ENCODE results near the gene LZTFL1.
"Not testable (repeated sequence)": the region's sequence is repeated elsewhere in the genome, so short reads cannot be mapped to it uniquely, and the experiment has no call there.

Gene LZTFL1

DNA sequence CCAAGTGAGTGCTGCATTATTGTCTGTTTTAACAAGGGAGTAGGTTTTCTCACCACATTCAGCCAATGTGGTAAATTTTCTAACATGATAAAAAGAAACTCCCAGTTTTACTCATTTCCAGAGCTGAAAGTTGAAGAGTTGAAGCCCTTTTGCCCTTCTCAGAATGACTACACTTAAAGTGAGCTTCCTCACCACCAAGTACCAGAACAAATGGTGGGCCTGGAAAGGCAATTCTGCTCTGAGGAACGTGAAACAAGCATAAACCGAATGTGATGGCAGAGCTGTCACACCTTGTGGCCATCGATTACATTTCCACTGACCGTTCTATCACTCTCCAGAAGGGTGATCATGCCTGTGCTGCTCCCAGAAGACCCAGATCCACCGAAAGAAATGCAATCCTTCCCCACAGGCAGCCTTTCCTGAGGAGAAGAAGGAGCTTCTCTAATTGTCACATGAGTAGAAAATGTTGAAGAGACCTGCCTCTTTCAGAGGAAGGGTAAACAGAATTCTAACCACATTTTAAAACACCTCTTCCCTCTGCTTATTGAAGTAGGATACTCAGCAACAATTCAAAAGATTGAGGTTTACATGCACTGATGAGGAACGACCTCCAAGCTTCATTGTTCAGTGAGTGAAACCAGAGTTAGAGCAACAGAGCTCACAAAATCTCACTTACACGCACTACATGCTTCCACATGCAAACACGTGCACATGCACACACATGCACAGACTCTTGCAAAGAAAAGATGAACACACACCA lies 23.0 kb upstream of the LZTFL1 start:
- no peak for DNase-seq (ENCODE audit: low spot score)
- no peak for FAIRE-seq

- DNase-seq (ENCODE audit: low spot score), result no peak
- no peak for FAIRE-seq
These were observed 19.3 kb upstream of the LZTFL1 start for GRCh38 chr3:45861043-45861719.

DNA sequence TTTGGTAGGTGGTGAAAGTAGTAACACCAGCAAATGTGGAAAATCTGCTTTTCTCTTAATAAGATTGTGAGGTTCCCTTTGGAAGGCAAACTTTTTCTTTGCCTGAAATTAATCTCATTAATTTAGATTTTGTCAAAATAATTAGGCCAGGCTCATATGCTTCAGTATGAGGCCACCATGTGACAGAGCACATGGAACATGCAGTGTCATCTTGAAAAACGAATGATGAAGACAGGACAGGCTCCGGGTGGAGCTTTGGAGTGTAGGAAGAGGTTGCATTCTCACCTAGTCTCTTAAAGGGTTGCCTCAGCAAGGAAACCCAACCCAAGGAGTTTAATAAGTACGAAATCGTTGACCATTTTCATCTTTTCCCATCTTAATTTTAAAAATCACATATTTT lies 18.6 kb upstream of the LZTFL1 start:
- FAIRE-seq (no peak), DNase-seq (ENCODE audit: low spot score) (no peak)

DNA sequence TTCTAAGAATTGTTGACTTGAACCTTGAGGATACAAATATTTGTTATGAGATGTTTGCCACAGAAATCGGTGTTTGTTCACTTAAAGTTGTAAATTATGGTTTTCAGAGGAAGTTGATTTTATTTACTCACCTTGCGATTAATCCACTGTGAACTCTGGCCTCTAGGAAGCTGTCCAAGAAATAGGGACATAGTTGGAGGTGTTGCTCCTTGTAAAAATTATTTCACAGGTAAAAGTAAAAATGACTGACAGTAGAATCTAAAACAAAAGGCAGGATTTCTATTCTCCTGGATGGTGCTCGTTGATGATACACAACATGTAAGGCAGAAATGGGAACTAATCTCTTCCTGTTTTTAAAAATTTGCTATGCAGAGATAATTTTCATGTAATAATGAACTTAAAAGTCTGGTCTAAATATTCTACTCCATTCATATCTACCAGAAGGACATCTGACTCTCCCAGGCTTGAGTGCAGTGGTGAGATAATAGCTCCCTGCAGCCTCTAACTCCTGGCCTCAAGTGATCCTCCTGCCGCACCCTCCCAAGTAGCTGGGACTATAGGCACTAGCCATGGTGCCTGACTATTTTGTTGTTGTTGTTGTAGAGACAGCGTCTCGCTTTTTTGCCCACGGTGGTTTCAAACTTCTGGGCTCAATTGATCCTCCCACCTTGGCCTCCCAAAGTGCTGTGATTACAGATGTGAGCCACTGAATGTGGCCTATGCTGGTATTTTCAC lies 17.1 kb upstream of the LZTFL1 start:
- DNase-seq (ENCODE audit: low spot score) (no peak), FAIRE-seq (no peak)

GRCh38 chr3:45857024-45857423 lies 15.1 kb upstream of the LZTFL1 start:
- FAIRE-seq; DNase-seq (ENCODE audit: low spot score): not testable (repeated sequence)

GRCh38 chr3:45856323-45856722 lies 14.4 kb upstream of the LZTFL1 start:
- not testable (repeated sequence) for FAIRE-seq; DNase-seq (ENCODE audit: low spot score)

DNA sequence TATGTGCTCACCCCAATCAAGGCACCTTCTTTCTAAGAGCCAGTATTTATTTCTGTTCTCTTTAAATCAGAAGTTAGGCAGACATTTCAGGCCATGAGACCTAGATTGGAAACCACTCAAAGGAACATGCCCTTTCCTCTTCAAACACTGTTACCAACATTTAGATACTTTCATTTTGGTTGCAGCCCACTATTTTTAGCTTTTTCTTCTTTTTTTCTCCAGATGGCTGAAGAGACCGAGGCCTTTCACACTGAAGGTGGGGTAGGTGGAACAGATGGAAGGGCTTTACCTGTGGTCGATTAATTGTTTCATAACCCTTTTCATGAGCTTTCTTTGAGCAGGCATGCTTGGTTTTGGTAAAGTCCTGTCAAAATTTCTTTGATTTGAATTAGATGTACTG lies 10.9 kb upstream of the LZTFL1 start:
- DNase-seq (ENCODE audit: low spot score), result no peak
- FAIRE-seq, result no peak

DNA sequence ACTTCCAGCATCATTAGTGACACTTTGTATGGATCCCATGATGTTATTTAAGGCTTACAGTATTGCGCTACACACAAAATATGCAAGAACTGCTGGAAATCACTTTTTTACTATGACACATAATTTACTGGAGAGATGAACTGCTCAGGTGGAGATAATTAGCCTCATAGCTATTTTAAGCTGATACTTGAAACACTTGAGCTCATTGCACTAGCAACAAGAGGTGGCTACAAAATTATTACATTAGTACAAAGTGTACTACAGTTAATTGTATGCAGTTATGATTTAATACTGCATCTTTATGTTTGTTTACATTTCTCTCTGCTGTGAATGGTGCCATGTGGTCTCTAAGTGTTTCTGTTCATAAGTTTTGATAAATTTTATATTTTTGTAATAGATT lies 6.5 kb upstream of the LZTFL1 start:
- FAIRE-seq, result no peak
- no peak for DNase-seq (ENCODE audit: low spot score)

- FAIRE-seq (no peak), DNase-seq (ENCODE audit: low spot score) (no peak)
These were observed 2.7 kb upstream of the LZTFL1 start for GRCh38 chr3:45844616-45845015.

DNA sequence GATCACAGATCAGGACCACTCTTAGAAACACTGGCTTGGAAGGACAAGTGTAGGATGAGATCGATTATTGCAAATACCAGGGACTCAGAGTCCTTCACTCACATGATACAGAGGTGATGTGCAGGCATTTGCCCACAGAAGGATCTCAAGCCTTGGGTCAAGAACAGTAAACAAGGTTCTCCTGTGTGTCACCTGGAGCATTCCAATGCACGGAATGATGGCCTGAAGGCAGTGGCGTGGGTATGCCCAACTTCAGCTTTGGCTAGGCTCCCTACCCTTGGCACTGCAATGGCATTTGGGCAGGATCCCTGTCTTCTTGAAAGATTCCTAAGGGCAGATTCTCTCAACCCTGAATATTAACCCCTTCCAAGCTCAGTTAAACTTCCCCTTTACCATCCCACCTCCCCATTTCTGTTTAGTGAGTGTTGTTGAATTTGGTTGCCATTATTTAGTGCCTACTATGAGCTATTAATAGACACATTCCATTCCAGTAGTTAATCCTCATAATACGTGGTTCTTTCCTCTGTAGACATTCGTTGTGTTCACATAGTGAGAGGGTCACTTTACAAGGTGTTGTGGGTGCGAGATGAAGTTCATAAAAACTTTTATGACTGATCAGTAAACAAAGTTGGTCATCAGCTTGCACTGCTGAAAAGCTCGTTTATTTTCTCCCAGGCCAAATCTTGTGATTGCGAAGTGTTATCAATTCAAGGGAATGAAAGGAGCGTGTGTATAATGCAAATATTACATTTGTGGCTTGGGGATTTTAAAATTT lies 1.1 kb upstream of the LZTFL1 start:
- no peak for DNase-seq (ENCODE audit: low spot score)
- no peak for FAIRE-seq

DNA sequence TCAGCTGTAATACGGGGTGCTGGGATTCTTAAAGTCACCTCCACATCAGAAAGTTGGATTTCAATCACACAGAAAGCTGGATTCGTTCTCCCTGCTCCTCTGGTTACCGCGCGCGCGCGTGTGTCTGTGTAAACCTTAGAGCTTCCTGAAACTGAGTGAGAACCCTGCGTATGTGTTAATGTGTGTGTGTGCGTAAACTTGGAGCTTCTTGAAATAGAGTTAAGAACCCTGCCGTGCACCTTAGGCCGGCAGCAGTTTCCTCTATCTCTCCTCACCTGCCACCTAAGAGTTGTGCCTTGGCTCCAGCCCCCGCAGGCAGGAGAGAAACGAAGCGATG lies 531 bp downstream of the LZTFL1 start:
- peak; percentile 7 for DNase-seq (ENCODE audit: low spot score)
- no peak for FAIRE-seq

GRCh38 chr3:45838466-45838865 lies 3.5 kb downstream of the LZTFL1 start:
- FAIRE-seq, result no peak

DNA sequence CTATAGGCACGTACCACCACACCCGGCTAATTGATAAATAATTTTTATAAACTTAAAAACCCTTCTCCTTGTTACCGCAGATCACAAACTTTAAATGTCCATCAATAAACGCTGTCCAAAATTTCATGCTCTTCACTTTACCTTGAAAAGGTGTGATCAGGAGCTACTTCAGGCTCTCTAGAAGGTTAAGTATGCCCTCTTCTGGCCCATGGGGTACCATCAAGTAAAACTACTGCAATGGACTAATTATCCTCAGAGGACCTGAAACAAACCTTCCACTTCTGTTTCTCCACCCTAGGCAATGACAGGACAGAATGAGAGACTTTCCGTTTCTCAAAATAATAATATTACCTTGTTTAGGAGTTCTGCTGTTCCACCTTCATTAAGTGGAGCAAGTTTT lies 9.2 kb downstream of the LZTFL1 start:
- DNase-seq (ENCODE audit: low spot score) (peak; percentile 5), FAIRE-seq (no peak)

More at GRCh38 chr3:45838466-45838865, 3.5 kb downstream of the LZTFL1 start:
- DNase-seq (ENCODE audit: low spot score), result no peak

- DNase-seq (ENCODE audit: low spot score) (no peak), FAIRE-seq (no peak)
These were observed 11.8 kb downstream of the LZTFL1 start for GRCh38 chr3:45830121-45830520.

DNA sequence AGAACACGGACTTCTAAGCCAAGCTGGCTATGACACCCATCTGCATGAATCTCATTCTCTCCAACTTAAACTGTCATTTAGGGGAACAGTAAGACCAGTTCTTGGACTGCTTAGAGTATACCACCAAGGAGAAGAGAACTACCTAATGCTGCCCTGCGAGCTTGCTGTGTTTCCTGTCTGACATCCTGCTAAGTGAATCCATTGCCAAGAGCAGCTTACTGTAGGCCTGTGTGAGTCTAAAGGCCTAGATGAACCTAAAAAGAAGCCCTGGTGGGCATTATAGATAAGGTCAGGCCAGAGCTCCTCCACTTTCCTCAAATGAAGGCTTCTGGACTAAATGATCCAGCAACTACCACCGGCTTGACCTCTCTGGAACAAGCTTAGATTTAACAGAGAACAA lies 15.0 kb downstream of the LZTFL1 start:
- FAIRE-seq (no peak), DNase-seq (ENCODE audit: low spot score) (no peak)

DNA sequence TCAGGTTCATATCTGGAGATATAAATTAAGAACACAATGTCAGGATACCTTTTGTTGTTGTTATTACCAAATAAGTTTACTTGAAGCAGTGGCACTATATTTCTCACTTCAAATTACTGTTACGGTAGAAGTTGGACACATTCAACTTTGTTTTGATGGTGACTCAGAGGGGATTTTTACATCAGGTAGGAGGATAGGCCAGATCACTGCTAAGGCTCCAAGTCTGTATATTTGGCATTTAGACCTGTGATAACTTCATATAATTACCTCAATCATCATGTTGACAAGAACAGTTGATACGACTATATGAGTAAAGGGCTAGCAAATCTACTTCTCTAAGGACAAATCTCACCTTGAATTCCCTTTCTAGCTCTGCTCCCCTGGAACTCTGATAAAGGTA lies 15.6 kb downstream of the LZTFL1 start:
- no peak for FAIRE-seq
- no peak for DNase-seq (ENCODE audit: low spot score)

GRCh38 chr3:45821127-45821526 lies 20.8 kb downstream of the LZTFL1 start:
- DNase-seq (ENCODE audit: low spot score) (no peak), FAIRE-seq (no peak)

DNA sequence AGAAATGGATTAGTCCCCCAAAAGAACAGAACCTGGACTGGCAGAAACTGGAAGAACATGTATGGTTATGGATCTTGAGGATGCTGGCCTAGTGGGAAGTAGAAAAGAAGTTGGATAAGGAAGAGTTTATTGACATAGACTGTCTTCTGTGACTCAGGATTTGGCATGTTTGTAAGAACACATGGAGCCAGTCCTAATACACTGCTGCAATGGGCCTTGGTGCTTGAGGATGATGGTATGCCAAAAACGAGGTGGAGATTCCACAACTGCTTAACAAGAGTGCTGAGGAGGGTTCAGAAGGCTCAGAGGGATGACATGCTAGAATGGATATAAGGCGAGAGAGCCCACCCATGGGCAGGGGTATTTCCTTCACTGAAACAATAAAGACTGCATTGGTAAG lies 22.4 kb downstream of the LZTFL1 start:
- DNase-seq (ENCODE audit: low spot score) (no peak), FAIRE-seq (no peak)

GRCh38 chr3:45817831-45818522 lies 23.9 kb downstream of the LZTFL1 start:
- FAIRE-seq (peak; percentile 96), DNase-seq (ENCODE audit: low spot score) (peak; percentile 97)

DNA sequence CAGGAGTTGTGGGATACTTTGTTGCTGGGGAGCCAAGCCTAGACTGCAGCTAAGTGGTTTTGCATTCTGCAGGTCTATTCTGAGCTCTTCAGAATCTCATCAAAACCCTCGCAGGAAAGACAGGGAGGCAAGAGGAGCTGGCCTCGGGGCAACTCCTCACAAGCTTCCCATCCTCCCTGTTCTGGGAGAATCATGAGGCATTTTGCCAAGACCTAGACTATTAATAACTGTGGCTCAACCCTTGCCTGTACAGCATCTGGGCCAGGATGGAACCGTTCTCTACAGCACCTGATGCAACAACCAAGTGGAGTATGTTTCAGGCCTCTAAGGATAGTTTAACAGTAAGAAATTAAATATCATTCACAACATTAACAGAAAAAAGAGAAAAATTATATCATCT lies 25.4 kb downstream of the LZTFL1 start:
- no peak for FAIRE-seq
- DNase-seq (ENCODE audit: low spot score), result peak; percentile 6

DNA sequence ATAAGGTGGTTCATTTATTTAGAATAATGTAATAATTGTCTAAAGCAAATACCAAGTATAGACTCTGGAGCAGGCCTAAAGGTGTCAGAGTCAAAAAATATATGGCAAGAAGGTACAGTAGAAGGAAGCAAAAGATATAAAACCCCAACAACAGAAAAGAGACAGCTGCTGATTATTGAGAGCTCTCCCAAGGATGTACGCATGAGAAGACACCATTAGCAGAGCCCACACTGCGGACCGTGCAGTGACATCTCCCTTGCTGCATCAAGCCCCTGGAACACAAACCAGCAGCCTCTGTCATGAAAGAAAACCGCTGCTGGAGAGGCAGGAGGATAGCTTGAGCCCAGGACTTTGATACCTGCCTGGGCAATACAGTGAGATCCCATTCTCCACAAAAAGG lies 27.6 kb downstream of the LZTFL1 start:
- DNase-seq (ENCODE audit: low spot score) (no peak), FAIRE-seq (no peak)
